ENCODE results near the gene RGS6.

The RGS6 gene

GRCh38 chr14:72154645-72155378 lies 222.6 kb downstream of the RGS6 start:
- DNase-seq (ENCODE audit: low read depth in 2 of 2, low spot score in 1 of 2) = no peak

- DNase-seq (ENCODE audit: low read depth in 2 of 2, low spot score in 1 of 2) = no peak
Measured at GRCh38 chr14:72155379-72155993, 223.3 kb downstream of the RGS6 start.

DNA sequence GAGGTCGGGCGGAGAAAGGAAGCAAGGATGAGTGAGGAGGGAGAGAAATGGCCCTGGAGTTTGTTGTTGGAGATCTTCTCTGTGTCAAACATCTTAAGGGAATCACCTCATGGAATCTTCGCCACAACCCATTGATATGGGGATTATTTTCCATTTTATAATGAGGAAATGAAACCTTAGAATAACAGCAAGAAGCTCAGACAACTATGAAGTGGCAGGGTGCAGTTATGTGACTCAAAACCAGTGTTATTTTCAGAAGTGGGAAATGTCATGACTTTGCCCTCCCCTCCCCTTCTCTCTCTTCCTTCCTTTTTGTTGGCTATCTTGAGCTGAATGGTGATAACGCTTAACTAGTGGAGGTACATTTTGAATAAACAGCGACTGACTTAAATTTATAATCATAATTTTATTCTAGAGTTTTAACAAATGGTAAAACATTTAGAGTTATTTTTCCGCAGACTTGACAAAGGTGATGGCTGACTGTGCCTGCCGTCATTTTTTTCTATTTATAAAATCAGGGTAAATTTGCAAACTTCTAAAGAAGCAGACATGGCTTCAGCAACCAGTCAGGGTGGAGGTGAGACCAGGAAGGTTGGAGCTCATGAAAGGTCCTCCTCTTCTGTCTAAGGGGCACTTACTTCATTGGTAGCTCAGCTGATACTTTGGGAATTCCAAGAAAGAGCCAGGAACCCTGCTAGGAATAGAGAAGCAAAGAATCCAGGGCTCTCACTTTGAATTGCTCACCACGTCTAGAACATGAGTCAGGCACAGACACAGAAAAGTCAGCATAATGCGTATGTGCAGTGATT lies 232.4 kb downstream of the RGS6 start:
- DNase-seq (ENCODE audit: low read depth in 2 of 2, low spot score in 1 of 2) = no peak

- DNase-seq (ENCODE audit: low read depth in 2 of 2, low spot score in 1 of 2) = no peak
Measured at GRCh38 chr14:72165229-72165698, 233.0 kb downstream of the RGS6 start.

GRCh38 chr14:72169521-72169920 lies 237.3 kb downstream of the RGS6 start:
- DNase-seq (ENCODE audit: low read depth in 2 of 2, low spot score in 1 of 2) = no peak

- DNase-seq (ENCODE audit: low read depth in 2 of 2, low spot score in 1 of 2) = no peak
Measured at GRCh38 chr14:72172049-72172448, 239.8 kb downstream of the RGS6 start.

DNA sequence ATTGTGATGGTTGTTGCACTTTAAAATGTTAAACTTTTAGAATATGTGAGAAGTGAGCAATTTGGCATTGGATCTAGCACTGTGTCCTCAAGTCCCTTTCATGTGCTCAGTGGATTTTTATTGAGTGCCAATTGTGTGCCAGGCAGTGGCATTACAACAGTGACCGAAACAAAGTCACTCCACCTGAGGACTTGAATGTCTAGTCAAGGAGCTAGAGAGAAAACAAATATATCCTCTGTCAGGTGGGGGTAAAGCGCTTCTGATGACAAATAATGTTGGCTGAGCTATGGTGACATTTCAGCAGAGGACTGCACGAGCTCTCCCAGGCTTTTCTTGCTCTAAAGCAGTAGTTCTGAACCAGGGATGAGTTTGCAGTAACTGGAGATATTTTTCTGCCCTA lies 240.4 kb downstream of the RGS6 start:
- no peak for DNase-seq (ENCODE audit: low read depth in 2 of 2, low spot score in 1 of 2)

DNA sequence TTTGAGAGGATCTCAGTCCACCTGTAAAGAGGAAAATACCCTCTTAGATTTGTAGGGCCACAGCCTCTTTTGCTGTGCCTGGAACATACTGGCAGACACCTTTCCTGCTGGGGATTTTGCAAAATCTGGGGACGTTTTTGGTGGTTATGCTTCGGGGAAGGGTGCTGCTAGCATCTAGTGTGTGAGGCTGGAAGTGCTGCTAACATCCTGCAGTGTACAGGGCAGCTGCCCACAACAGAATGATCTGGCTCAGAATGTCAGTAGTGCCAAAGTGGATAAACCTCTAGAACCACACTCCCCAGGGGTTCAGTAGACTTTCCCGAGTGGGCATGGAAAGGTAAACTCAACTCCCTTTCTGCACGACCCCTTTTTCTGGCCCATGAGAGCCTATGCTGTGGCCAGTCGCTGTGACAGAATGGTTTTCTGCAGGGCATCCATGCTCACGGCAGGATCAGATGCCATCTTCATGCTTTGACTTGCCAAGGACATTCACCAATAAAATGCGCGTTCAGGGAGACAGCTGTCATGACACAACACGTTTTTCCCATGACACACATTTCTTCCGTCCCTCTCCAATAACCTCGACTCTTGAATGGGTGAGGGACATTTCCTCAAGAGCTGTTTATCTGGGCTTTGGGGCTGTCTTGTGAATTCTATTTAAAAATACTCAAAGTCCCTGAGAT lies 240.9 kb downstream of the RGS6 start:
- no peak for DNase-seq (ENCODE audit: low read depth in 2 of 2, low spot score in 1 of 2)

DNA sequence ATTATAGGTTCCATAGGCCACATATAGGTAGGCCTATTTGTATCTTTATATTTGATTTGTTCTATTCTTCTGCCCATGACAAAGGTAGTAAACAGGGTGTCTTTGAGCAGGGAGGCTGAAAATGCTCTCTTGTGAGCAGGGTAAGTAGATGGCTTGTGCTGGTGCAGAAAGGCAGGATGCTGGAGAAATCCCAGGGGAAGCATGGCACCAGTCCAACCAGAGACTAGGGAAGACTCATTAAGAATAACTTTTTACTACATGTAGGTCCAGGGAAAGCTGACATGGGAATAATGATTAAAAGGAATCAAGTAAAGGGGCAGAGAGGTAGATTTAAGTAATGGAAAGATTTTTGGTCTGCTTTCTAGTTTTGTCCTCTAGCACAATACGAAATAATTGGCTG lies 245.0 kb downstream of the RGS6 start:
- DNase-seq (ENCODE audit: low read depth in 2 of 2, low spot score in 1 of 2) = no peak

DNA sequence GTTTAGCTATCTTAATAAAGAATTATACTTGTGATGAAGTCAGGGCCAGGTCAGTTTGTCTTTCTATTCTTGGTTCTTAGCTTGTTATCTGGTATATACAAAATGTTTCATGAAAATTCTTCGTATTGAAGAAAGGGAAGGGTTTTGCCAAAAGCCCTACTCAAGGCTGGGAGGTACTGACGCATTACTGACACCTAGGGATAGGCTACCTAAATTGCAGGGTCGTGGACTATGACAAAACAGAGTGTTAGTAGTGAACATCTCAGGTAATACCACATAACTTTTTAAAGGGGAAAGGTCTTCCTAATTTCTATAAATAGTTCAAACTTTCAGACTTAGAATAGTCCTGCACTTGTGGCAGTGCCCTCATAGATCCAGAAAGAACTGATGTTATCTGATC lies 246.3 kb downstream of the RGS6 start:
- DNase-seq (ENCODE audit: low read depth in 2 of 2, low spot score in 1 of 2) = no peak

- no peak for DNase-seq (ENCODE audit: low read depth in 2 of 2, low spot score in 1 of 2)
Measured at GRCh38 chr14:72182708-72183432, 250.6 kb downstream of the RGS6 start.

GRCh38 chr14:72183631-72184030 lies 251.4 kb downstream of the RGS6 start:
- DNase-seq (ENCODE audit: low read depth in 2 of 2, low spot score in 1 of 2) = no peak

DNA sequence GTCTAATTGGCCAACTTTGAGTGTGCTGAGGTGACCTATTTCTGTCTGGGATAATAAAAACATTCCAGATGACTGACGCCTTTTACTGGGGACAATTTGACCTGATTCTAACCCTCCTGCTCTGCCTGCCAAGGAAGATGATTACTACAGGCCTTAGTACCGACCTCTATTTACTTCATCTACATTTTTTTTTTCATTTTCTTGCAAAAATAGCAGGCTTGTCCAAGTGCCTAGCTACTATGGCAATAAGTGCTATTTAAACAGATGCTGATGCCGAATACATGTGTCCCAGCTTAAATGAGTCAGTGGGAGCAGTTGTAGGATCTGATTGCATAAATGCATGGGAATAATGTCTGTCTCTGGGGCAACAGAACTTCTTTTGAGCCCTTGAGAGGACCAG lies 254.3 kb downstream of the RGS6 start:
- no peak for DNase-seq (ENCODE audit: low read depth in 2 of 2, low spot score in 1 of 2)

GRCh38 chr14:72196237-72197015 lies 264.2 kb downstream of the RGS6 start:
- DNase-seq (ENCODE audit: low read depth in 2 of 2, low spot score in 1 of 2) = no peak

GRCh38 chr14:72201645-72202044 lies 269.4 kb downstream of the RGS6 start:
- DNase-seq (ENCODE audit: low read depth in 2 of 2, low spot score in 1 of 2) = no peak

GRCh38 chr14:72213424-72213823 lies 281.2 kb downstream of the RGS6 start:
- DNase-seq (ENCODE audit: low read depth in 2 of 2, low spot score in 1 of 2) = no peak

- DNase-seq (ENCODE audit: low read depth in 2 of 2, low spot score in 1 of 2) = no peak
Measured at GRCh38 chr14:72215080-72215479, 282.9 kb downstream of the RGS6 start.

DNA sequence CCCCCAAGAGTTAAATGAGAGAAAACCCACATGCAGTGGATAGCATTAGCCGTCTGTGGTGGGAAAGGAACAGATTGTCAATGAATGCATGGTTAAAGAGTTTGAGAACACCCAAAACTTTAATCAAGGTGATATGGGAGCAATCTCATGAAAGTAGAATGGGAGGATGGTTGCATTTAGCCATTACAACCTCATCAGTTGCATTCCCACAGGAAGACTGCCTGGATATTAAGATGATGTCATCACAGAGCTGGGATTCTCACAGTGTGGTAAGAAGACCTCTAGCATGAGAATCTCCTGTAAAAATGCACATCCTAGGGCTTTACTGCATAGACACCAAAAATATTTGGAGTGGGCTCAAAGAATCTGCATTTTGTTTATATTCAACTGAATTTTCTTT lies 284.9 kb downstream of the RGS6 start:
- DNase-seq (ENCODE audit: low read depth in 2 of 2, low spot score in 1 of 2) = no peak

GRCh38 chr14:72222046-72222445 lies 289.8 kb downstream of the RGS6 start:
- no peak for DNase-seq (ENCODE audit: low read depth in 2 of 2, low spot score in 1 of 2)

DNA sequence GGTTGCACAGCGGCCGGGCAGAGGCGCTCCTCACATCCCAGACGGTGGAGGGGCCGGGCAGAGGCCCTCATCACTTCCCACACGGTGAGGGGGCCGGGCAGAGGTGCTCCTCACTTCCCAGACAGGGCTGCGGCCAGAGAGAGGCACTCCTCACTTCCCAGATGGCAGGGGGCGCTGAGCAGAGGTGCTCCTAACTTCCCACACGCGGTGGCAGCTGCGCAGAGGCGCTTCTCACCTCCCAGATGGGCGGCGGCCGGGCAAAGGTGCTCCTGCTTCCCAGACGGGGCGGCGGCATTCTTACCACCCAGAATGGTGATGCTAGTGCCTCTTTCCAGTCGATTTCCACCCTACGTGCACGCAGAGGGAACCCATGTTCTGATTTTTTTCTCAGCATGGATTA lies 304.4 kb downstream of the RGS6 start:
- DNase-seq (ENCODE audit: low read depth in 2 of 2, low spot score in 1 of 2) = no peak
